HCT116 (cell line): Measurements from ENCODE around the gene LGALS12. TPM values are rescaled to one million over a fixed set of nuclear protein-coding genes. Genes with fewer than 3 reads are reported as not detected.

Source experiments
- ATAC-seq: fragments of 200-7000 bp; cut with Tn5 transposase; 2 replicates; pipeline ENCODE4 v1.9.1; 2020; ENCODE audit warnings: mild to moderate bottlenecking, moderate library complexity
- BruUV-seq: library from RNA; stranded (reverse); fragments of 400-500 nt; replicated peaks from 2 replicates; lab custom pipeline; 2021; lab: Mats Ljungman, UMichigan
- CTCF ChIA-PET: fragments of 300-600 bp; sonication (Branson Sonifier 250); formaldehyde crosslinking; loops from one replicate; lab custom pipeline; 2021; ENCODE audit warnings: antibody characterized with exemption; lab: Charles Lee
- POLR2A ChIA-PET: fragments of 300-600, 350-600 bp; sonication (Branson Sonifier 250); formaldehyde crosslinking; loops from one replicate; lab custom pipeline; 2021; ENCODE audit warnings: antibody characterized with exemption; lab: Charles Lee
- RAD21 ChIA-PET, 2 experiments: fragments of 300-600 bp; sonication (Branson Sonifier 250); formaldehyde crosslinking; loops; one replicate each; lab custom pipeline; 2023; ENCODE audit warnings: low total read pairs in 2 of 2; ENCODE audit not compliant: uncharacterized antibody in 2 of 2, unreplicated experiment in 2 of 2, low non-redundant PET in 1 of 2; lab: Charles Lee
- DNase-seq: peaks from one replicate; pipeline ENCODE4 v3.0.0-alpha.2; 2010; ENCODE audit warnings: low read depth, low spot score
- H2AFZ ChIP-seq: fragments of 200-600 bp; shearing (Covaris generic), sonication (generic); 2 replicates; pipeline ENCODE4 v1.6.1; 2017; ENCODE audit warnings: low read depth, mixed run types, mixed read lengths, antibody characterized with exemption, low read length; ENCODE audit not compliant: poor library complexity, severe bottlenecking
- H3K27ac ChIP-seq: 2 replicates; pipeline ENCODE4 v1.5.1; 2012; ENCODE audit warnings: low read depth, low read length
- H3K27me3 ChIP-seq: fragments of 200-600 bp; sonication (generic); 2 replicates; pipeline ENCODE4 v1.6.1; 2016; ENCODE audit warnings: mixed run types, low read length, mixed read lengths; ENCODE audit not compliant: insufficient read depth
- H3K36me3 ChIP-seq, 2 experiments: fragments of 200-500 bp in 1 of 2; fragments of 200-600 bp in 1 of 2; sonication (Bioruptor generic) in 1 of 2; sonication (generic) in 1 of 2; 2 replicates each; pipeline versions ENCODE4 v1.5.1 to v1.6.1; 2014 to 2016; ENCODE audit warnings: low read length in 2 of 2, inconsistent platforms in 1 of 2, mixed read lengths in 1 of 2, mixed run types in 1 of 2; ENCODE audit not compliant: insufficient read depth in 2 of 2, control insufficient read depth in 1 of 2
- H3K4me1 ChIP-seq, 2 experiments: fragments of 200-600 bp in 1 of 2; sonication (generic) in 1 of 2; 2 replicates each; pipeline versions ENCODE4 v1.5.1 to v1.6.1; 2012 to 2017; ENCODE audit warnings: low read length in 2 of 2, inconsistent platforms in 1 of 2, mild to moderate bottlenecking in 1 of 2, mixed read lengths in 1 of 2, mixed run types in 1 of 2, moderate library complexity in 1 of 2; ENCODE audit not compliant: insufficient read depth in 2 of 2, control insufficient read depth in 1 of 2
- H3K4me2 ChIP-seq: fragments of 200-600 bp; sonication (generic); 2 replicates; pipeline ENCODE4 v1.6.1; 2017; ENCODE audit warnings: mixed run types, low read length, mixed read lengths
- H3K4me3 ChIP-seq, 2 experiments: fragments of 200-600 bp in 1 of 2; sonication (generic) in 1 of 2; replicated peaks in 1 of 2; 2 replicates each; pipeline ENCODE4 v1.5.1; 2011 to 2016; ENCODE audit warnings: low read length in 2 of 2, control low read depth in 1 of 2, low read depth in 1 of 2, mild to moderate bottlenecking in 1 of 2, mixed read lengths in 1 of 2, mixed run types in 1 of 2
- H3K79me2 ChIP-seq: fragments of 200-600 bp; sonication (generic); 2 replicates; pipeline ENCODE4 v1.6.1; 2017; ENCODE audit warnings: mild to moderate bottlenecking, mixed run types, low read length, moderate library complexity, mixed read lengths; ENCODE audit not compliant: insufficient read depth
- H3K9ac ChIP-seq: fragments of 200-600 bp; sonication (generic); 2 replicates; pipeline ENCODE4 v1.6.1; 2016; ENCODE audit warnings: low read length, mixed read lengths
- H3K9me2 ChIP-seq: fragments of 200-600 bp; sonication (generic), shearing (Covaris generic); 2 replicates; pipeline ENCODE4 v1.6.1; 2017; ENCODE audit warnings: mixed run types, mild to moderate bottlenecking, moderate library complexity; ENCODE audit not compliant: insufficient read depth
- H3K9me3 ChIP-seq, 2 experiments: fragments of 200-500 bp in 1 of 2; fragments of 200-600 bp in 1 of 2; sonication (Bioruptor generic) in 1 of 2; sonication (generic) in 1 of 2; 2 replicates each; pipeline ENCODE4 v1.6.1; 2014 to 2017; ENCODE audit warnings: low read length in 2 of 2, mixed read lengths in 2 of 2, inconsistent platforms in 1 of 2, low read depth in 1 of 2, mild to moderate bottlenecking in 1 of 2, mixed run types in 1 of 2, moderate library complexity in 1 of 2; ENCODE audit not compliant: control insufficient read depth in 1 of 2, insufficient read depth in 1 of 2
- H4K20me1 ChIP-seq: fragments of 200-600 bp; sonication (generic), shearing (Covaris generic); 2 replicates; pipeline ENCODE4 v1.6.1; 2017; ENCODE audit warnings: mixed run types, mild to moderate bottlenecking, moderate library complexity; ENCODE audit not compliant: insufficient read depth
- CBX3 ChIP-seq: IDR thresholded peaks from 2 replicates; pipeline ENCODE4 v1.6.1; 2012; ENCODE audit warnings: low read depth
- CEBPB ChIP-seq: IDR thresholded peaks from 2 replicates; pipeline ENCODE4 v1.6.1; 2012; ENCODE audit warnings: low read depth
- EGR1 ChIP-seq: IDR thresholded peaks from 2 replicates; pipeline ENCODE4 v1.6.1; 2012; ENCODE audit warnings: low read depth
- ELF1 ChIP-seq: IDR thresholded peaks from 2 replicates; pipeline ENCODE4 v1.6.1; 2012; ENCODE audit warnings: low read depth, borderline replicate concordance
- EZH2phosphoT487 ChIP-seq: fragments of 200-600 bp; IDR thresholded peaks from 2 replicates; pipeline ENCODE4 v1.6.1; 2018; ENCODE audit warnings: antibody characterized with exemption, borderline replicate concordance
- MAX ChIP-seq: IDR thresholded peaks from 2 replicates; pipeline ENCODE4 v1.6.1; 2012
- POLR2AphosphoS5 ChIP-seq: IDR thresholded peaks from 2 replicates; pipeline ENCODE4 v1.6.1; 2011; ENCODE audit warnings: mild to moderate bottlenecking, low read depth, low read length, moderate library complexity
- SP1 ChIP-seq: IDR thresholded peaks from 2 replicates; pipeline ENCODE4 v1.6.1; 2012; ENCODE audit warnings: low read depth
- SRF ChIP-seq: IDR thresholded peaks from 2 replicates; pipeline ENCODE4 v1.6.1; 2012; ENCODE audit warnings: low read depth
- YY1 ChIP-seq: IDR thresholded peaks from 2 replicates; pipeline ENCODE4 v1.6.1; 2011; ENCODE audit warnings: low read length, low read depth, moderate library complexity, mild to moderate bottlenecking; ENCODE audit not compliant: insufficient replicate concordance; ENCODE audit errors: extremely low read depth
- ZFX ChIP-seq: fragments of 450-650 bp; IDR thresholded peaks from 2 replicates; pipeline ENCODE4 v1.6.1; 2017
- intact Hi-C: fragments of 100-400 bp; cut with micrococcal nuclease; formaldehyde crosslinking; loops from 2 replicates; pipeline ENCODE4 v1.10.0; 2022
- total RNA-seq: library from RNA; stranded (reverse); gene quantifications from one replicate; pipeline ENCODE4 v1.2.1, GENCODE V29; 2021; ENCODE audit not compliant: unreplicated experiment
- TF ChIP-seq, protein P1 (sequence below): IDR thresholded peaks from 2 replicates; pipeline ENCODE4 v1.6.1; 2012; ENCODE audit warnings: low read depth
- TF ChIP-seq, protein P2 (sequence below): IDR thresholded peaks from 2 replicates; pipeline ENCODE4 v1.6.1; 2012

Gene LGALS12
- total RNA-seq, 1 experiment from 2014 or later, result not detected

- no peaks in the 10 kb centered on the region for H3K9me2 ChIP-seq
- no peaks in the 10 kb centered on the region for H3K36me3 ChIP-seq
- H4K20me1 ChIP-seq, result no peaks in the 10 kb centered on the region
- no peaks in the 10 kb centered on the region for H3K27me3 ChIP-seq
- no peaks in the 10 kb centered on the region for H3K4me1 ChIP-seq
- H2AFZ ChIP-seq, result no peak overlapping the region
- H3K4me3 ChIP-seq, result no peak overlapping the region
- H3K9ac ChIP-seq, result no peak overlapping the region
- BruUV-seq, result no TSS peak
- H3K27ac ChIP-seq, result no peak overlapping the region
- TF ChIP-seq ZFX (no peak), CEBPB (no peak), SP1 (no peak)
- TF ChIP-seq, protein P1, sequence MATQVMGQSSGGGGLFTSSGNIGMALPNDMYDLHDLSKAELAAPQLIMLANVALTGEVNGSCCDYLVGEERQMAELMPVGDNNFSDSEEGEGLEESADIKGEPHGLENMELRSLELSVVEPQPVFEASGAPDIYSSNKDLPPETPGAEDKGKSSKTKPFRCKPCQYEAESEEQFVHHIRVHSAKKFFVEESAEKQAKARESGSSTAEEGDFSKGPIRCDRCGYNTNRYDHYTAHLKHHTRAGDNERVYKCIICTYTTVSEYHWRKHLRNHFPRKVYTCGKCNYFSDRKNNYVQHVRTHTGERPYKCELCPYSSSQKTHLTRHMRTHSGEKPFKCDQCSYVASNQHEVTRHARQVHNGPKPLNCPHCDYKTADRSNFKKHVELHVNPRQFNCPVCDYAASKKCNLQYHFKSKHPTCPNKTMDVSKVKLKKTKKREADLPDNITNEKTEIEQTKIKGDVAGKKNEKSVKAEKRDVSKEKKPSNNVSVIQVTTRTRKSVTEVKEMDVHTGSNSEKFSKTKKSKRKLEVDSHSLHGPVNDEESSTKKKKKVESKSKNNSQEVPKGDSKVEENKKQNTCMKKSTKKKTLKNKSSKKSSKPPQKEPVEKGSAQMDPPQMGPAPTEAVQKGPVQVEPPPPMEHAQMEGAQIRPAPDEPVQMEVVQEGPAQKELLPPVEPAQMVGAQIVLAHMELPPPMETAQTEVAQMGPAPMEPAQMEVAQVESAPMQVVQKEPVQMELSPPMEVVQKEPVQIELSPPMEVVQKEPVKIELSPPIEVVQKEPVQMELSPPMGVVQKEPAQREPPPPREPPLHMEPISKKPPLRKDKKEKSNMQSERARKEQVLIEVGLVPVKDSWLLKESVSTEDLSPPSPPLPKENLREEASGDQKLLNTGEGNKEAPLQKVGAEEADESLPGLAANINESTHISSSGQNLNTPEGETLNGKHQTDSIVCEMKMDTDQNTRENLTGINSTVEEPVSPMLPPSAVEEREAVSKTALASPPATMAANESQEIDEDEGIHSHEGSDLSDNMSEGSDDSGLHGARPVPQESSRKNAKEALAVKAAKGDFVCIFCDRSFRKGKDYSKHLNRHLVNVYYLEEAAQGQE, result no peak
- TF ChIP-seq, all 23 proteins: peak for 0
- CTCF ChIA-PET, result interaction anchor here (1.3 to 2.2 kb wide), 3 partner anchors 25 to 471 kb away, joined by 3 to 16 read pairs (median 5); no protein-coding TSS in a partner anchor
- no peaks in the 10 kb centered on the region for H3K79me2 ChIP-seq
- ATAC-seq (no peak), DNase-seq (no peak)
- POLR2A ChIA-PET, result no interaction called here
- intact Hi-C loops, result loop anchor here (10.0 kb wide), 1 partner anchor 1208 kb away; no protein-coding TSS in a partner anchor
- no peak overlapping the region for H3K4me2 ChIP-seq
- H3K9me3 ChIP-seq, result no peaks in the 10 kb centered on the region
- RAD21 ChIA-PET, result no interaction called here
Observed at GRCh38 chr11:63506876-63507275, 992 bp downstream of the LGALS12 start.

DNA sequence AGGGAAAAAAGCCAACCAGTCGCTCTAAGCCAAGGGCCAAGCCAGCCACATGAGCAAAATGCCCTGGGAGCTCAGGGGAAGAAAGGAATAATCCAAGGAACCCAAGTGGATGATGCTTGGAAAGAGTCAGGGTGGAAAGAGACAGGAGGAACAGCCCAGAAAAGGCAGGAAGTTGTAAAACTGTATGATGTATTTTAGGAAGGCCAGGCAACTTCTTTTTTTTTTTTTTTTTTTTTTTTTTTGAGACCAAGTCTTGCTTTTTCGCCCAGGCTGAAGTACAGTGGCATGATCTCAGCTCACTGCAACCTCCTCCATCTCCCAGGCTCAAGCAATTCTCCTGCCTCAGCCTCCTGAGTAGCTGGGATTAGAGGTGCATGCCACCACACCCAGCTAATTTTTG is 1.6 kb downstream of the LGALS12 start:
- ChIA-PET RAD21 (interaction anchor here in 1 of 2 experiments (1.0 kb wide), 1 partner anchor 28 kb away, joined by 3 read pairs; no protein-coding TSS in a partner anchor), POLR2A (no interaction called here), CTCF (interaction anchor here (1.3 to 2.2 kb wide), 3 partner anchors 26 to 472 kb away, joined by 3 to 16 read pairs (median 5); no protein-coding TSS in a partner anchor)
- Histone ChIP-seq H3K9me2 (no peaks in the 10 kb centered on the region), H3K4me3 (no peak overlapping the region), H2AFZ (no peak overlapping the region), H3K4me2 (no peak overlapping the region), H3K27me3 (no peaks in the 10 kb centered on the region), H3K27ac (no peak overlapping the region), H3K36me3 (no peaks in the 10 kb centered on the region), H3K79me2 (no peaks in the 10 kb centered on the region), H3K9me3 (no peaks in the 10 kb centered on the region), H3K4me1 (no peaks in the 10 kb centered on the region), H3K9ac (no peak overlapping the region), H4K20me1 (no peaks in the 10 kb centered on the region)
- TF ChIP-seq ELF1 (no peak), EGR1 (no peak), POLR2AphosphoS5 (no peak), CEBPB (no peak), ZFX (no peak), SRF (no peak), MAX (no peak), EZH2phosphoT487 (no peak), SP1 (no peak), CBX3 (no peak), YY1 (no peak)
- TF ChIP-seq, protein P2, sequence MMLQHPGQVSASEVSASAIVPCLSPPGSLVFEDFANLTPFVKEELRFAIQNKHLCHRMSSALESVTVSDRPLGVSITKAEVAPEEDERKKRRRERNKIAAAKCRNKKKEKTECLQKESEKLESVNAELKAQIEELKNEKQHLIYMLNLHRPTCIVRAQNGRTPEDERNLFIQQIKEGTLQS, result no peak
- ATAC-seq, result no peak
- intact Hi-C loops, result loop anchor here (10.0 kb wide), 1 partner anchor 1207 kb away; no protein-coding TSS in a partner anchor
- no peak for DNase-seq
- no TSS peak for BruUV-seq
